Dendritic cell treated with granulocyte-macrophage colony-stimulating factor and Interleukin-4, amounts not matched to agents 40 ng/mL and 50 ng/mL, for 4 days (primary cell): ENCODE measurements around the gene LAPTM4A.

Source experiments
- H3K27ac Mint-ChIP-seq: one replicate; pipeline ENCODE4 v1.8.0; 2022; ENCODE audit warnings: mild to moderate bottlenecking, mixed read lengths
- H3K27me3 Mint-ChIP-seq: one replicate; pipeline ENCODE4 v1.8.0; 2022; ENCODE audit warnings: mild to moderate bottlenecking, mixed read lengths
- H3K36me3 Mint-ChIP-seq: one replicate; pipeline ENCODE4 v1.8.0; 2022; ENCODE audit warnings: low read depth, mixed read lengths
- H3K4me1 Mint-ChIP-seq: one replicate; pipeline ENCODE4 v1.8.0; 2022; ENCODE audit warnings: low read depth, mixed read lengths
- H3K4me3 Mint-ChIP-seq: one replicate; pipeline ENCODE4 v1.8.0; 2022; ENCODE audit warnings: mild to moderate bottlenecking, moderate library complexity, mixed read lengths
- H3K9me3 Mint-ChIP-seq: one replicate; pipeline ENCODE4 v1.8.0; 2022; ENCODE audit warnings: mixed read lengths
- intact Hi-C: fragments of 100-400 bp; cut with micrococcal nuclease; formaldehyde crosslinking; loops from one replicate; pipeline ENCODE4 v1.15.0; 2022

Gene LAPTM4A

GRCh38 chr2:19987936-19988335 lies 63.5 kb downstream of the LAPTM4A start:
- H3K27ac Mint-ChIP-seq: no peak overlapping the region

More at GRCh38 chr2:19987936-19988335, 63.5 kb downstream of the LAPTM4A start:
- intact Hi-C loops: no loop called here
- H3K4me3 Mint-ChIP-seq: no peak overlapping the region
- H3K36me3 Mint-ChIP-seq: peaks cover 6% of the 10 kb centered on the region
- no peaks in the 10 kb centered on the region for H3K9me3 Mint-ChIP-seq
- peaks cover 17% of the 10 kb centered on the region for H3K4me1 Mint-ChIP-seq
- peaks cover 18% of the 10 kb centered on the region for H3K27me3 Mint-ChIP-seq
